Measurements from ENCODE around the gene SMIM43. TPM values are rescaled to one million over a fixed set of nuclear protein-coding genes. Genes with fewer than 3 reads are reported as not detected.

Gene SMIM43
- polyA plus RNA-seq (0.03 TPM in 1 of 3 replicates, not detected in the others), polyA minus RNA-seq (not detected in 3 replicates)
- polyA plus RNA-seq (2011; ENCODE audit: low read depth) = not detected
- not detected in 2 replicates for polyA plus RNA-seq (2011; cell fraction: cytosol; rRNA removed)
- not detected in 2 replicates for polyA plus RNA-seq (2011; cell fraction: nucleus; rRNA removed)
- not detected in 2 replicates for polyA plus RNA-seq (2012; ENCODE audit: low replicate concordance)
- polyA minus RNA-seq (2011; cell fraction: cytosol; rRNA and poly(A)+ RNA removed) = not detected
- not detected in 2 replicates for polyA minus RNA-seq (2011; cell fraction: nucleus; rRNA and poly(A)+ RNA removed)

DNA sequence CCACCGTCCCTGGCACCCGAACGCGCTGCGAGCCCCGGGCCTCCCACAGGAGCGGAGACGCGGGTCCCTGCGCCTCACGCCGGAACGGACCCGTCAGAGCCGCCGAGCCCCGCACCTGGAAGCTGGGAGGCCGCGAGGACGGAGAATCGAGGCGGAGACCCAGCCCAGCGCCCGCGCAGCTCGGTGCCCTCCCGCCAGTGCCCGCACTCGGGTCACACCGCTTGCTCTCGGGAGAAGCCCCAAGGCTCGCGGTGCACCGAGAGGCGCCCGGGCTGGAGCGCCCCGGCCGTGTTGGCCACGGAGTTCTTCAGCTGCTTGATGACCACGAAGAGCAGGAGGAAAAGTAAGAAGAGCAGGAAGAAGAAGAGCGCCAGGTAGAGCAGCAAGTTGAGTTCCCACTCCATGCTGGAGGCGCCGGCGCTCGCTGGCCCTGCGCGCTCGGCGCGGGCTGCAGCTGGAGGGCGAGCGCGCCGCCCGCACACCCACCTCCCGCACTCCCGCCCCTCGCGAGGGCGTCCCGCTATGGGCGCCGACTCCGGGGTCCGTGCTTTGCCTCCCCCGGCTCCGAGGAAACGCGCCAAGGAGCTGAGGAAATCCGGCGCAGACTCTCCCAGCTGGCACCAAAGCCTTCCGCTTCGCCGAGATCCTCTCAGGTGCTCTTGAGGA lies at the start of gene SMIM43:
SMIM43 (minus strand) TSS at position 463 of the 666 bp plus-strand sequence; CDS start at position 404, 59 bp downstream.
- no peak for DNase-seq (ENCODE audit: low read depth, low spot score)
- no peaks in the 10 kb centered on the region for H3K9me1 ChIP-seq (ENCODE audit: control insufficient read depth, extremely low read depth, insufficient read depth, low read length)
- no peaks in the 10 kb centered on the region for H4K20me1 ChIP-seq (ENCODE audit: control insufficient read depth, extremely low read depth, insufficient read depth, low read length)
- H2AFZ ChIP-seq (ENCODE audit: control insufficient read depth, low read length) = peak within 1 kb of the TSS; percentile 78
- H3K9ac ChIP-seq (ENCODE audit: control insufficient read depth, extremely low read depth, insufficient read depth, low read length) = peak within 1 kb of the TSS; percentile 4
- H3K27ac ChIP-seq (ENCODE audit: control insufficient read depth, insufficient read depth, low read length) = no peak within 1 kb of the TSS
- FAIRE-seq = no peak
- H3K79me2 ChIP-seq (ENCODE audit: control insufficient read depth, insufficient read depth, low read length) = no peaks in the 10 kb centered on the region
- H3K9me3 ChIP-seq (ENCODE audit: control insufficient read depth, low read depth, low read length) = no peaks in the 10 kb centered on the region
- H3K27me3 ChIP-seq (ENCODE audit: control insufficient read depth, extremely low read depth, insufficient read depth, low read length) = peaks cover 24% of the 10 kb centered on the region
- peak within 1 kb of the TSS; percentile 78 for H3K4me2 ChIP-seq (ENCODE audit: control insufficient read depth, extremely low read depth, insufficient read depth, low read depth, low read length)
- H3K36me3 ChIP-seq (ENCODE audit: control insufficient read depth in 2 of 2, extremely low read depth in 1 of 2, insufficient read depth in 2 of 2, low read length in 2 of 2) = no peaks in the 10 kb centered on the region
- TF ChIP-seq, protein P1, sequence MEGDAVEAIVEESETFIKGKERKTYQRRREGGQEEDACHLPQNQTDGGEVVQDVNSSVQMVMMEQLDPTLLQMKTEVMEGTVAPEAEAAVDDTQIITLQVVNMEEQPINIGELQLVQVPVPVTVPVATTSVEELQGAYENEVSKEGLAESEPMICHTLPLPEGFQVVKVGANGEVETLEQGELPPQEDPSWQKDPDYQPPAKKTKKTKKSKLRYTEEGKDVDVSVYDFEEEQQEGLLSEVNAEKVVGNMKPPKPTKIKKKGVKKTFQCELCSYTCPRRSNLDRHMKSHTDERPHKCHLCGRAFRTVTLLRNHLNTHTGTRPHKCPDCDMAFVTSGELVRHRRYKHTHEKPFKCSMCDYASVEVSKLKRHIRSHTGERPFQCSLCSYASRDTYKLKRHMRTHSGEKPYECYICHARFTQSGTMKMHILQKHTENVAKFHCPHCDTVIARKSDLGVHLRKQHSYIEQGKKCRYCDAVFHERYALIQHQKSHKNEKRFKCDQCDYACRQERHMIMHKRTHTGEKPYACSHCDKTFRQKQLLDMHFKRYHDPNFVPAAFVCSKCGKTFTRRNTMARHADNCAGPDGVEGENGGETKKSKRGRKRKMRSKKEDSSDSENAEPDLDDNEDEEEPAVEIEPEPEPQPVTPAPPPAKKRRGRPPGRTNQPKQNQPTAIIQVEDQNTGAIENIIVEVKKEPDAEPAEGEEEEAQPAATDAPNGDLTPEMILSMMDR (optimal IDR thresholded peaks at IDR 0.05 in 1 of 3, IDR thresholded peaks at IDR 0.05 in 1 of 3, conservative IDR thresholded peaks at IDR 0.05 in 1 of 3; ENCODE audit: extremely low read depth in 1 of 3, insufficient read depth in 2 of 3, low read length in 3 of 3) = no peak
- peak; percentile 62 for TF ChIP-seq EZH2 (IDR thresholded peaks at IDR 0.05; ENCODE audit: low read length)
- H3K4me3 ChIP-seq (ENCODE audit: control insufficient read depth in 2 of 3, extremely low read depth in 1 of 3, insufficient read depth in 2 of 3, low read depth in 1 of 3, low read length in 3 of 3) = peak within 1 kb of the TSS; percentile 33 to 68 (median 59)
- dilution Hi-C loops (cut with MboI; ENCODE audit: extremely low pct_ligation_motif_present, low sequenced_read_pairs) = no loop called here
- H3K4me1 ChIP-seq (ENCODE audit: control insufficient read depth, extremely low read depth, insufficient read depth, low read length) = peaks cover 3% of the 10 kb centered on the region

DNA sequence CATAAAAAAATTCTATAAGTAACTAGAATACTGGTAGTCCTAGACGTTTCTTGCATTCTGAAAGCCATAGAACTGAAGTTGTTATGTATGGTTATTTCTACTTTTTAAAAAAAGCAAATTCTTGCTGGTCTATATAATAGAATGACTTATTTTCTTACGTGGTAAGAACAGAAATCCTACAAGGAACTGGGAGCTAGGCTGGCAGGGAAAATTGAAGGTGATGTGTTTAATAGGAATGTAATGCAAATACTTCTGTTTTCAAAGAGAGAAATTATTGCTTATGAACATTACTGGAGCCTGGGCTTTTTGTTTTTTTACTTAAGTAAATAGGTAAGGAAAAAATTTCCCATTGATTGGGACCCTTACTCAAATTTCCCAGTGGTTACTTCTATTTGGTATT lies 49.8 kb upstream of the SMIM43 start:
- Histone ChIP-seq H3K9me1 (ENCODE audit: control insufficient read depth, extremely low read depth, insufficient read depth, low read length) (no peaks in the 10 kb centered on the region), H3K27me3 (ENCODE audit: control insufficient read depth, extremely low read depth, insufficient read depth, low read length) (no peaks in the 10 kb centered on the region), H3K27ac (ENCODE audit: control insufficient read depth, insufficient read depth, low read length) (no peak overlapping the region), H3K4me3 (ENCODE audit: control insufficient read depth in 2 of 3, extremely low read depth in 1 of 3, insufficient read depth in 2 of 3, low read depth in 1 of 3, low read length in 3 of 3) (no peak overlapping the region), H3K36me3 (ENCODE audit: control insufficient read depth in 2 of 2, extremely low read depth in 1 of 2, insufficient read depth in 2 of 2, low read length in 2 of 2) (peaks cover 5 to 15% of the 10 kb centered on the region in 2 experiments), H4K20me1 (ENCODE audit: control insufficient read depth, extremely low read depth, insufficient read depth, low read length) (no peaks in the 10 kb centered on the region), H3K9me3 (ENCODE audit: control insufficient read depth, low read depth, low read length) (no peaks in the 10 kb centered on the region), H3K4me1 (ENCODE audit: control insufficient read depth, extremely low read depth, insufficient read depth, low read length) (no peaks in the 10 kb centered on the region), H3K9ac (ENCODE audit: control insufficient read depth, extremely low read depth, insufficient read depth, low read length) (no peak overlapping the region), H3K79me2 (ENCODE audit: control insufficient read depth, insufficient read depth, low read length) (no peaks in the 10 kb centered on the region), H2AFZ (ENCODE audit: control insufficient read depth, low read length) (no peak overlapping the region), H3K4me2 (ENCODE audit: control insufficient read depth, extremely low read depth, insufficient read depth, low read depth, low read length) (no peak overlapping the region)
- FAIRE-seq = no peak
- TF ChIP-seq, protein P1 (optimal IDR thresholded peaks at IDR 0.05 in 1 of 3, IDR thresholded peaks at IDR 0.05 in 1 of 3, conservative IDR thresholded peaks at IDR 0.05 in 1 of 3; ENCODE audit: extremely low read depth in 1 of 3, insufficient read depth in 2 of 3, low read length in 3 of 3) = no peak
- no peak for TF ChIP-seq EZH2 (IDR thresholded peaks at IDR 0.05; ENCODE audit: low read length)
- dilution Hi-C loops (cut with MboI; ENCODE audit: extremely low pct_ligation_motif_present, low sequenced_read_pairs) = no loop called here
- DNase-seq (ENCODE audit: low read depth, low spot score) = no peak

Data from keratinocyte (primary cell).